ENCODE data around the gene EPHB2.

EPHB2 gene

GRCh38 chr1:22864886-22865285 lies 154.2 kb downstream of the EPHB2 start:
- no peak for DNase-seq

- no peak for DNase-seq
These were observed 155.1 kb downstream of the EPHB2 start for GRCh38 chr1:22865736-22866135.

GRCh38 chr1:22866868-22867267 lies 156.2 kb downstream of the EPHB2 start:
- DNase-seq, result no peak

GRCh38 chr1:22868331-22868730 lies 157.7 kb downstream of the EPHB2 start:
- DNase-seq, result no peak

GRCh38 chr1:22869325-22869724 lies 158.7 kb downstream of the EPHB2 start:
- DNase-seq, result no peak

GRCh38 chr1:22870201-22870871 lies 159.7 kb downstream of the EPHB2 start:
- DNase-seq, result no peak

- DNase-seq, result no peak
These were observed 162.5 kb downstream of the EPHB2 start for GRCh38 chr1:22872981-22873664.

- no peak for DNase-seq
These were observed 164.1 kb downstream of the EPHB2 start for GRCh38 chr1:22874785-22875184.

- no peak for DNase-seq
These were observed 164.6 kb downstream of the EPHB2 start for GRCh38 chr1:22875241-22875640.

GRCh38 chr1:22875841-22876240 lies 165.2 kb downstream of the EPHB2 start:
- DNase-seq, result no peak

GRCh38 chr1:22876359-22877111 lies 165.9 kb downstream of the EPHB2 start:
- DNase-seq, result no peak

GRCh38 chr1:22877112-22877915 lies 166.7 kb downstream of the EPHB2 start:
- DNase-seq, result no peak

- no peak for DNase-seq
These were observed 167.3 kb downstream of the EPHB2 start for GRCh38 chr1:22877980-22878379.

GRCh38 chr1:22878626-22879025 lies 168.0 kb downstream of the EPHB2 start:
- DNase-seq, result no peak

- no peak for DNase-seq
These were observed 168.8 kb downstream of the EPHB2 start for GRCh38 chr1:22879445-22879844.

- no peak for DNase-seq
These were observed 169.5 kb downstream of the EPHB2 start for GRCh38 chr1:22880174-22880601.

GRCh38 chr1:22883406-22883805 lies 172.8 kb downstream of the EPHB2 start:
- DNase-seq, result no peak

- peak; percentile 13 to 35 for DNase-seq
These were observed 174.3 kb downstream of the EPHB2 start for GRCh38 chr1:22884806-22885530.

- DNase-seq, result no peak
These were observed 175.6 kb downstream of the EPHB2 start for GRCh38 chr1:22886211-22886610.

- no peak for DNase-seq
These were observed 176.9 kb downstream of the EPHB2 start for GRCh38 chr1:22887491-22887890.

- DNase-seq, result no peak
These were observed 177.9 kb downstream of the EPHB2 start for GRCh38 chr1:22888320-22889075.

Measured in CD4-positive, alpha-beta T cell treated with Interleukin-1 beta for 1 hour (primary cell).